Type B pancreatic cell (in vitro differentiated cells): Measurements from ENCODE around the gene OXCT1. TPM values are rescaled to one million over a fixed set of nuclear protein-coding genes. Genes with fewer than 3 reads are reported as not detected.
"Not testable (repeated sequence)": the region's sequence is repeated elsewhere in the genome, so short reads cannot be mapped to it uniquely, and the experiment has no call there.

Source experiments
- DNase-seq: peaks from one replicate; pipeline ENCODE4 v3.0.0; 2021; ENCODE audit warnings: mixed read lengths; ENCODE audit not compliant: unreplicated experiment; ENCODE audit errors: extremely low spot score
- H3K27ac Mint-ChIP-seq: 2 replicates; pipeline ENCODE4 v1.8.0; 2021; ENCODE audit warnings: mild to moderate bottlenecking, mixed read lengths
- H3K27me3 Mint-ChIP-seq: 2 replicates; pipeline ENCODE4 v1.8.0; 2021; ENCODE audit warnings: mixed read lengths
- H3K36me3 Mint-ChIP-seq: 2 replicates; pipeline ENCODE4 v1.8.0; 2021; ENCODE audit warnings: mixed read lengths
- H3K4me1 Mint-ChIP-seq: one replicate; pipeline ENCODE4 v1.8.0; 2021; ENCODE audit warnings: mixed read lengths; ENCODE audit not compliant: unreplicated experiment
- H3K4me3 Mint-ChIP-seq: 2 replicates; pipeline ENCODE4 v1.8.0; 2021; ENCODE audit warnings: mild to moderate bottlenecking, mixed read lengths
- H3K9me3 Mint-ChIP-seq: 2 replicates; pipeline ENCODE4 v1.8.0; 2021; ENCODE audit warnings: mixed read lengths
- CTCF ChIP-seq: fragments of 200-600 bp; sonication (generic); conservative IDR thresholded peaks from 2 replicates; pipeline ENCODE4 v1.5.0; 2021; ENCODE audit warnings: antibody characterized with exemption, mild to moderate bottlenecking
- total RNA-seq: library from RNA; stranded (reverse); gene quantifications from 2 replicates; pipeline ENCODE4 v1.2.1, GENCODE V29; 2021; ENCODE audit warnings: low replicate concordance

The OXCT1 gene
- total RNA-seq, 1 donor from 2014 or later, result 26.4 TPM

DNA sequence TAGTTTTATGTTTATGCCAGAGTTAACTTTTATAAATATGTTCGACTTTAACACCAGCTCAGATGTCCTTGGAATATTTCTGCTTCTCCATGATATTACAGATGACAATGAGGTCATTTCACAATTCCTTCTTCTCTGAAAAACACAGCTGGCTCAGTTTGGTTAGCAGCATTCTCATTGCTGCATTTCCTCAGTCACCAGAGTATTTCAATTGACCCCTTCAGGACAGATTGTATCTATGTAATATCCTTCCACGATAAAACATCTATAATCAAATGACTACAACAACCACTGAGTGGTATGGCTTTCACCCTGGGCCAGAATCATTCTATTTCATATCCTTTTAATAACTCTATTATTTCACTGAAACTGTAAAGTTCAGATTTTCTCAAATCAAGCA, 148.7 kb downstream of the OXCT1 start:
- no peaks in the 10 kb centered on the region for H3K36me3 Mint-ChIP-seq
- H3K27me3 Mint-ChIP-seq, result no peaks in the 10 kb centered on the region
- H3K4me1 Mint-ChIP-seq, result no peaks in the 10 kb centered on the region

DNA sequence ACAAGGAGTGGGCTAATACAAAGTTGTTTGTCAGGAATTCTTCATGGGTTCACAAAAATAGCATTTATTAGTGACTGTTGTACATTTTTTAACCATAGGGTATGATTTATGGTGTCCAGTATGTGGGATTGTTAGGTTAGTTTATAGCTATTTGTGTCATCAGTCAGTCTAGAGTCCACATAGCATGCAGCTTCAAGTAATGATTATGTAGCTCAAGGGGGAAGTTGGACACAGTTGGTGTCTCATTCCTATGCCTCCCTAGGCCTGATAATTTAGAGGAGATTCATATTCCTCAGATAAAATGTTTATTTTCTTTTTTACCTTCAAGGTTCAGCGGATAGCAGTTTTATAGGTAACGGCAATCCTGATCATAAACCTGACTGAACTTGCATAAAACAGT, 153.8 kb downstream of the OXCT1 start:
- Mint-ChIP-seq H3K4me3 (no peak overlapping the region), H3K4me1 (no peaks in the 10 kb centered on the region), H3K27ac (no peak overlapping the region), H3K27me3 (no peaks in the 10 kb centered on the region), H3K9me3 (peaks cover 3% of the 10 kb centered on the region), H3K36me3 (no peaks in the 10 kb centered on the region)
- TF ChIP-seq CTCF, result no peak
- DNase-seq, result no peak

More for the DNA sequence above, 148.7 kb downstream of the OXCT1 start:
- TF ChIP-seq CTCF, result no peak
- H3K9me3 Mint-ChIP-seq, result peaks cover 3% of the 10 kb centered on the region
- no peak for DNase-seq
- H3K4me3 Mint-ChIP-seq, result no peak overlapping the region
- no peak overlapping the region for H3K27ac Mint-ChIP-seq

GRCh38 chr5:41714446-41714845, 155.8 kb downstream of the OXCT1 start:
- H3K4me3 Mint-ChIP-seq, H3K9me3 Mint-ChIP-seq, H3K27ac Mint-ChIP-seq, H3K4me1 Mint-ChIP-seq, DNase-seq, H3K36me3 Mint-ChIP-seq, H3K27me3 Mint-ChIP-seq: not testable (repeated sequence)

DNA sequence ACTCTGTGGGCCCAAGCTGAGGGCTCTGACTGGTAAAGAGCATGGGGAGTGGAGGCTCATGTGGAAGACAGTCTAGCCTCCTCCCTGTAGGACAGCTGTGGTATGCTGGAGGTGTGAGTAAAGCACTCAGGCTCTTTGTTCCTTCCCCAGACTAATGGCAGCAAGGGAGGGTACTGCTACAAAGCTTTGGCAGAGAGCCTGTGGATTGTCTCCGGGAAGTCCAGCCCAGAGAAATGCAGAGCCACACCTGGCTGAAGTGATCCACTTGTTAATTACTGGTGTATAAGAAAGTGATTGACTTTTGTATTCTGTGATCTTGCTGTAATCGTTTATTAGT, 161.7 kb downstream of the OXCT1 start:
- TF ChIP-seq CTCF, result no peak
- Mint-ChIP-seq H3K4me1 (no peaks in the 10 kb centered on the region), H3K36me3 (no peaks in the 10 kb centered on the region), H3K4me3 (no peak overlapping the region), H3K9me3 (no peaks in the 10 kb centered on the region), H3K27ac (no peak overlapping the region), H3K27me3 (peaks cover 4% of the 10 kb centered on the region)
- DNase-seq, result no peak

- Mint-ChIP-seq H3K27ac (no peak overlapping the region), H3K4me1 (no peaks in the 10 kb centered on the region), H3K9me3 (no peaks in the 10 kb centered on the region), H3K27me3 (peaks cover 4% of the 10 kb centered on the region), H3K4me3 (no peak overlapping the region), H3K36me3 (no peaks in the 10 kb centered on the region)
- TF ChIP-seq CTCF, result peak; percentile 58
- no peak for DNase-seq
Measured at GRCh38 chr5:41707853-41708603, 162.2 kb downstream of the OXCT1 start.

DNA sequence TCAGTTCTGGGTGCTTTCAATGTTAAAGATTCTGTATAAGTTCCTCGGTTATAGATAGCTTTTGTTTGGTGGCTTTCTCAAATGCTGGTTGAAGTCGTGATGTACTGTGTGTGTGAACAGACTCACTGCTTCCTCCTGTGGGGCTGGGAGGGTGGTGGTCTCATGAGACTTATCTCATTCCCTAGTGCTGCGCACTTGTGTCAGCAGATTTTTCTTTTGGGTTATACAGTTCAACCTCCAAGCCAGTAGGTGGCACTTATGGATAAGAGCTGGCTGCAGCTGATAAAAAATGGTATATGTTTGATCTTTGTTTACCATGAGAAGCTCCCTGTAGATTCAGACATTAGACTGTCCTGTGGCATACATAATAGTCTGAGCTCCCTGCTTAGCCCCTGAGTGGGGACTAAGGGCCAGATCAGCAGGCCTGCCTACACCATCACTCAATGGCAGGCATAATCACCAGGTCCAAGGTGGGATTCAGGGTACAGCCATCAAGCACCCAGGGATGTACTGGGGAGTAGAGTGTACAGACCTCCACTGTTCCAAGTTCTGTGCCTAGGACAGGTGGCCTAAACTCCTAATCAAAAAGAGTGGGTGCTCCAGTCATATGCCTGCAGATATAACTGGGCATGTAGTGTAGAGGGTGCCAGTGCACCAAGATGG, 174.2 kb downstream of the OXCT1 start:
- TF ChIP-seq CTCF, result peak; percentile 55
- Mint-ChIP-seq H3K4me3 (no peak overlapping the region), H3K36me3 (no peaks in the 10 kb centered on the region), H3K4me1 (no peaks in the 10 kb centered on the region), H3K9me3 (no peaks in the 10 kb centered on the region), H3K27ac (no peak overlapping the region), H3K27me3 (no peaks in the 10 kb centered on the region)
- DNase-seq, result no peak
